GM12878 (cell line): Measurements from ENCODE around the gene SLC17A7. TPM values are rescaled to one million over a fixed set of nuclear protein-coding genes. Genes with fewer than 3 reads are reported as not detected.
A peak's percentile ranks its signal among the peaks of the same experiment; 100 is the strongest.

Experiments
- BCL11A ChIP-seq: IDR thresholded peaks from 2 replicates; pipeline ENCODE4 v1.6.1; 2011; ENCODE audit warnings: low read depth, low read length
- BMI1 ChIP-seq: fragments of 450-650 bp; IDR thresholded peaks from 2 replicates; pipeline ENCODE4 v1.6.1; 2016; ENCODE audit warnings: mild to moderate bottlenecking, moderate library complexity, borderline replicate concordance
- CBX5 ChIP-seq: sonication (generic); IDR thresholded peaks from 2 replicates; pipeline ENCODE4 v1.6.1; 2016; ENCODE audit warnings: low read depth, moderate library complexity, mild to moderate bottlenecking, inconsistent platforms
- ETV6 ChIP-seq, 2 experiments: fragments of 450-650 bp in 1 of 2; IDR thresholded peaks in 1 of 2; conservative IDR thresholded peaks in 1 of 2; 2 replicates each; pipeline ENCODE4 v1.6.1; 2014; ENCODE audit warnings: antibody characterized with exemption in 1 of 2, borderline replicate concordance in 1 of 2, low read depth in 1 of 2, mild to moderate bottlenecking in 1 of 2, moderate library complexity in 1 of 2
- FOS ChIP-seq: IDR thresholded peaks from 3 replicates; pipeline ENCODE4 v1.6.1; 2011; ENCODE audit warnings: borderline replicate concordance; ENCODE audit not compliant: insufficient read length; ENCODE audit errors: extremely low read depth
- FOXK2 ChIP-seq: fragments of 450-650 bp; IDR thresholded peaks from 2 replicates; pipeline ENCODE4 v1.6.1; 2017; ENCODE audit warnings: mild to moderate bottlenecking, moderate library complexity
- GATAD2B ChIP-seq: fragments of 450-650 bp; conservative IDR thresholded peaks from 2 replicates; pipeline ENCODE4 v1.6.1; 2017; ENCODE audit warnings: low read depth, mild to moderate bottlenecking, moderate library complexity
- HCFC1 ChIP-seq: fragments of 150-350 bp; IDR thresholded peaks from 2 replicates; pipeline ENCODE4 v1.6.1; 2014; ENCODE audit warnings: low read length
- HDGF ChIP-seq: fragments of 450-650 bp; IDR thresholded peaks from 2 replicates; pipeline ENCODE4 v1.6.1; 2016; ENCODE audit warnings: antibody characterized with exemption
- NBN ChIP-seq: fragments of 450-650 bp; IDR thresholded peaks from 2 replicates; pipeline ENCODE4 v1.6.1; 2016
- RAD51 ChIP-seq: fragments of 450-650 bp; IDR thresholded peaks from 2 replicates; pipeline ENCODE4 v1.6.1; 2016; ENCODE audit warnings: moderate library complexity, mild to moderate bottlenecking, inconsistent platforms
- SIN3A ChIP-seq: IDR thresholded peaks from 2 replicates; pipeline ENCODE4 v1.6.1; 2012; ENCODE audit warnings: low read depth, low read length, improper control_type of control experiment
- SMAD1 ChIP-seq: fragments of 450-650 bp; IDR thresholded peaks from 2 replicates; pipeline ENCODE4 v1.6.1; 2018; ENCODE audit warnings: mild to moderate bottlenecking, low read depth; ENCODE audit not compliant: partially characterized antibody
- SP1 ChIP-seq: IDR thresholded peaks from one replicate; pipeline ENCODE4 v1.6.1; 2011; ENCODE audit warnings: low read depth, low read length
- SRF ChIP-seq, 2 experiments: IDR thresholded peaks; 2 replicates each; pipeline ENCODE4 v1.6.1; 2011; ENCODE audit warnings: low read depth in 2 of 2, low read length in 2 of 2, mild to moderate bottlenecking in 1 of 2, moderate library complexity in 1 of 2
- STAT3 ChIP-seq: IDR thresholded peaks from 2 replicates; pipeline ENCODE4 v1.6.1; 2011; ENCODE audit warnings: low read depth, low read length, improper control_type of control experiment
- TCF12 ChIP-seq: IDR thresholded peaks from 2 replicates; pipeline ENCODE4 v1.6.1; 2011; ENCODE audit warnings: low read depth, mild to moderate bottlenecking, low read length
- ZNF384 ChIP-seq: IDR thresholded peaks from 2 replicates; pipeline ENCODE4 v1.6.1; 2012; ENCODE audit warnings: low read depth, mild to moderate bottlenecking, low read length, improper control_type of control experiment, borderline replicate concordance
- polyA plus RNA-seq, 11 experiments: library from polyadenylated mRNA; depleted of rRNA in 4 of 11; unstranded in 6 of 11; stranded (reverse) in 5 of 11; fragments of >200 nt; fragmentation: Nextera tagmentation in 4 of 11; fragmentation: Illumina TruSeq in 1 of 11; extraction: Ambion mirVana in 4 of 11; extraction: Trizol in 1 of 11; gene quantifications; 1 replicate in 1 of 11; 2 replicates in 10 of 11; pipeline versions ENCODE4 v1.2.1 to v1.2.3, GENCODE V29; 2011 to 2016; ENCODE audit warnings: inconsistent platforms in 2 of 11, missing spikeins in 2 of 11, low read depth in 1 of 11
- total RNA-seq, 4 experiments: library from RNA; depleted of rRNA in 3 of 4; stranded (reverse); fragments of >200 nt in 3 of 4; fragmentation: Illumina TruSeq in 1 of 4; extraction: Trizol in 1 of 4; gene quantifications; 2 replicates each; pipeline versions ENCODE4 v1.2.1 to v1.2.3, GENCODE V29; 2013 to 2021
- TF ChIP-seq, protein P1 (sequence below): IDR thresholded peaks from 2 replicates; pipeline ENCODE4 v1.6.1; 2012; ENCODE audit warnings: low read length, inconsistent platforms
- TF ChIP-seq, protein P2 (sequence below): fragments of 450-650 bp; IDR thresholded peaks from 2 replicates; pipeline ENCODE4 v1.6.1; 2018; ENCODE audit warnings: borderline replicate concordance, mild to moderate bottlenecking; ENCODE audit not compliant: partially characterized antibody
- TF ChIP-seq, protein P3 (sequence below): fragments of 150-350 bp; IDR thresholded peaks from 2 replicates; pipeline ENCODE4 v1.6.1; 2016; ENCODE audit warnings: low read depth, low read length
- TF ChIP-seq, protein P4 (sequence below): fragments of 450-650 bp; IDR thresholded peaks from 2 replicates; pipeline ENCODE4 v1.6.1; 2017; ENCODE audit warnings: borderline replicate concordance

SLC17A7 gene
- total and polyA plus RNA-seq, 10 of the 15 experiments (the other 5 are each of a cell fraction or from before 2014, with no cell fraction given): 0.03 to 0.24 (median 0.06) TPM; not detected in 6

DNA sequence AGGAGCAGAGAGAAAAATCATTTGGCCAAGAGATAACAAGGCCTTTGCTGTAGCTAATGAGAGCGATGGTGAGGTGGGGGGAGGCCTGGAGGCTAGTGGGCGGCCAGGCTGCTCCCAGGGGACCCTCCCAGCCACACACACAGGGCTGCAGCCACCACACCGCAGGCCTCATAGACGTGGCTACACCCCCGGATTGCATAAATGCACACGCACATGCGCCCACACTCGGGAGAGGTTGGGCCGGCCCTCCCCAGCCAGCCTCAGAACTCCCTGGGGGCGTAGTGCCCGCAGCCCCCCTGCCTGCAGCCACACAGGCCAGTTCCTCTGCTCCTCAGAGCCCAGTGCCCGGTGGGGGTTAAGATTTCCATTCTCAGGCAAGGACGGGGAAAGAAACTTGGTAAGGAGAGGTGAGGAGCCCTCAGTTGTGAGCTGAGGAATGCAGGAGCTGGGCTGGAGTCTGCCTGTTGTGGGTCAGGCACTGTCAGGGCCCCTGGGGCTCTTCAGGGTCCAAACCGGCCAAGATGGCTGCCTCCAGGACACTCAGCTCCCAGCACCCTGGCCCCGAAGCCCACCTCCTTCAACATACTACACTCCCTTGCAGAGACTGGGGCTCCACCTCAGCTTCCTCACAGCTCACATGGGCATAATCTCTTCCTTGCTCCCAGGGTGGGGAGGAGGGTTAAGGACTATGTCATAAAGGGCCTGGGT, 26.1 kb downstream of the SLC17A7 start (continued):
- TF ChIP-seq, protein P1, sequence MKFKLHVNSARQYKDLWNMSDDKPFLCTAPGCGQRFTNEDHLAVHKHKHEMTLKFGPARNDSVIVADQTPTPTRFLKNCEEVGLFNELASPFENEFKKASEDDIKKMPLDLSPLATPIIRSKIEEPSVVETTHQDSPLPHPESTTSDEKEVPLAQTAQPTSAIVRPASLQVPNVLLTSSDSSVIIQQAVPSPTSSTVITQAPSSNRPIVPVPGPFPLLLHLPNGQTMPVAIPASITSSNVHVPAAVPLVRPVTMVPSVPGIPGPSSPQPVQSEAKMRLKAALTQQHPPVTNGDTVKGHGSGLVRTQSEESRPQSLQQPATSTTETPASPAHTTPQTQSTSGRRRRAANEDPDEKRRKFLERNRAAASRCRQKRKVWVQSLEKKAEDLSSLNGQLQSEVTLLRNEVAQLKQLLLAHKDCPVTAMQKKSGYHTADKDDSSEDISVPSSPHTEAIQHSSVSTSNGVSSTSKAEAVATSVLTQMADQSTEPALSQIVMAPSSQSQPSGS: no peak
- TF ChIP-seq NBN (peak; percentile 93), SRF (IDR thresholded peaks at IDR 0.05; ENCODE audit: low read depth in 2 of 2, low read length in 2 of 2) (no peak), BMI1 (peak; percentile 81), FOS (no peak), SMAD1 (no peak), ZNF384 (no peak), TCF12 (peak; percentile 83; the same call in 1 of the 2 replicates), RAD51 (no peak), ETV6 (conservative IDR thresholded peaks at IDR 0.05 in 1 of 2, IDR thresholded peaks at IDR 0.05 in 1 of 2; ENCODE audit: borderline replicate concordance in 1 of 2, low read depth in 1 of 2) (no peak), GATAD2B (peak; percentile 97), FOXK2 (no peak), STAT3 (no peak), HCFC1 (no peak), HDGF (0 out of 2 replicates have a peak, but pooled peaks have one; percentile 40), SIN3A (no peak), CBX5 (no peak), SP1 (peak; percentile 86), BCL11A (peak; percentile 97)
- TF ChIP-seq, protein P2, sequence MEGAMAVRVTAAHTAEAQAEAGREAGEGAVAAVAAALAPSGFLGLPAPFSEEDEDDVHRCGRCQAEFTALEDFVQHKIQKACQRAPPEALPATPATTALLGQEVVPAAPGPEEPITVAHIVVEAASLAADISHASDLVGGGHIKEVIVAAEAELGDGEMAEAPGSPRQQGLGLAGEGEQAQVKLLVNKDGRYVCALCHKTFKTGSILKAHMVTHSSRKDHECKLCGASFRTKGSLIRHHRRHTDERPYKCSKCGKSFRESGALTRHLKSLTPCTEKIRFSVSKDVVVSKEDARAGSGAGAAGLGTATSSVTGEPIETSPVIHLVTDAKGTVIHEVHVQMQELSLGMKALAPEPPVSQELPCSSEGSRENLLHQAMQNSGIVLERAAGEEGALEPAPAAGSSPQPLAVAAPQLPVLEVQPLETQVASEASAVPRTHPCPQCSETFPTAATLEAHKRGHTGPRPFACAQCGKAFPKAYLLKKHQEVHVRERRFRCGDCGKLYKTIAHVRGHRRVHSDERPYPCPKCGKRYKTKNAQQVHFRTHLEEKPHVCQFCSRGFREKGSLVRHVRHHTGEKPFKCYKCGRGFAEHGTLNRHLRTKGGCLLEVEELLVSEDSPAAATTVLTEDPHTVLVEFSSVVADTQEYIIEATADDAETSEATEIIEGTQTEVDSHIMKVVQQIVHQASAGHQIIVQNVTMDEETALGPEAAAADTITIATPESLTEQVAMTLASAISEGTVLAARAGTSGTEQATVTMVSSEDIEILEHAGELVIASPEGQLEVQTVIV: no peak
- TF ChIP-seq, protein P3, sequence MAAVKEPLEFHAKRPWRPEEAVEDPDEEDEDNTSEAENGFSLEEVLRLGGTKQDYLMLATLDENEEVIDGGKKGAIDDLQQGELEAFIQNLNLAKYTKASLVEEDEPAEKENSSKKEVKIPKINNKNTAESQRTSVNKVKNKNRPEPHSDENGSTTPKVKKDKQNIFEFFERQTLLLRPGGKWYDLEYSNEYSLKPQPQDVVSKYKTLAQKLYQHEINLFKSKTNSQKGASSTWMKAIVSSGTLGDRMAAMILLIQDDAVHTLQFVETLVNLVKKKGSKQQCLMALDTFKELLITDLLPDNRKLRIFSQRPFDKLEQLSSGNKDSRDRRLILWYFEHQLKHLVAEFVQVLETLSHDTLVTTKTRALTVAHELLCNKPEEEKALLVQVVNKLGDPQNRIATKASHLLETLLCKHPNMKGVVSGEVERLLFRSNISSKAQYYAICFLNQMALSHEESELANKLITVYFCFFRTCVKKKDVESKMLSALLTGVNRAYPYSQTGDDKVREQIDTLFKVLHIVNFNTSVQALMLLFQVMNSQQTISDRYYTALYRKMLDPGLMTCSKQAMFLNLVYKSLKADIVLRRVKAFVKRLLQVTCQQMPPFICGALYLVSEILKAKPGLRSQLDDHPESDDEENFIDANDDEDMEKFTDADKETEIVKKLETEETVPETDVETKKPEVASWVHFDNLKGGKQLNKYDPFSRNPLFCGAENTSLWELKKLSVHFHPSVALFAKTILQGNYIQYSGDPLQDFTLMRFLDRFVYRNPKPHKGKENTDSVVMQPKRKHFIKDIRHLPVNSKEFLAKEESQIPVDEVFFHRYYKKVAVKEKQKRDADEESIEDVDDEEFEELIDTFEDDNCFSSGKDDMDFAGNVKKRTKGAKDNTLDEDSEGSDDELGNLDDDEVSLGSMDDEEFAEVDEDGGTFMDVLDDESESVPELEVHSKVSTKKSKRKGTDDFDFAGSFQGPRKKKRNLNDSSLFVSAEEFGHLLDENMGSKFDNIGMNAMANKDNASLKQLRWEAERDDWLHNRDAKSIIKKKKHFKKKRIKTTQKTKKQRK: no peak
- TF ChIP-seq, protein P4, sequence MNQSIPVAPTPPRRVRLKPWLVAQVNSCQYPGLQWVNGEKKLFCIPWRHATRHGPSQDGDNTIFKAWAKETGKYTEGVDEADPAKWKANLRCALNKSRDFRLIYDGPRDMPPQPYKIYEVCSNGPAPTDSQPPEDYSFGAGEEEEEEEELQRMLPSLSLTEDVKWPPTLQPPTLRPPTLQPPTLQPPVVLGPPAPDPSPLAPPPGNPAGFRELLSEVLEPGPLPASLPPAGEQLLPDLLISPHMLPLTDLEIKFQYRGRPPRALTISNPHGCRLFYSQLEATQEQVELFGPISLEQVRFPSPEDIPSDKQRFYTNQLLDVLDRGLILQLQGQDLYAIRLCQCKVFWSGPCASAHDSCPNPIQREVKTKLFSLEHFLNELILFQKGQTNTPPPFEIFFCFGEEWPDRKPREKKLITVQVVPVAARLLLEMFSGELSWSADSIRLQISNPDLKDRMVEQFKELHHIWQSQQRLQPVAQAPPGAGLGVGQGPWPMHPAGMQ: peak; percentile 57; the same call in 1 of the 2 replicates
